Keratinocyte (primary cell): Measurements from ENCODE around the gene MYT1.

ENCODE experiments used
- EZH2 ChIP-seq: IDR thresholded peaks from one replicate; pipeline ENCODE4 v1.6.1; 2012; ENCODE audit warnings: inconsistent platforms, mild to moderate bottlenecking, low read length, moderate library complexity
- TF ChIP-seq, protein P1 (sequence below), 3 experiments: IDR thresholded peaks in 1 of 3; conservative IDR thresholded peaks in 1 of 3; optimal IDR thresholded peaks in 1 of 3; 2 replicates in 2 of 3; 3 replicates in 1 of 3; pipeline versions ENCODE3 to v1.5.1; 2011; ENCODE audit warnings: low read length in 3 of 3, mild to moderate bottlenecking in 3 of 3, moderate library complexity in 2 of 3, control low read depth in 1 of 3, inconsistent platforms in 1 of 3; ENCODE audit not compliant: insufficient read depth in 2 of 3; ENCODE audit errors: extremely low read depth in 1 of 3

DNA sequence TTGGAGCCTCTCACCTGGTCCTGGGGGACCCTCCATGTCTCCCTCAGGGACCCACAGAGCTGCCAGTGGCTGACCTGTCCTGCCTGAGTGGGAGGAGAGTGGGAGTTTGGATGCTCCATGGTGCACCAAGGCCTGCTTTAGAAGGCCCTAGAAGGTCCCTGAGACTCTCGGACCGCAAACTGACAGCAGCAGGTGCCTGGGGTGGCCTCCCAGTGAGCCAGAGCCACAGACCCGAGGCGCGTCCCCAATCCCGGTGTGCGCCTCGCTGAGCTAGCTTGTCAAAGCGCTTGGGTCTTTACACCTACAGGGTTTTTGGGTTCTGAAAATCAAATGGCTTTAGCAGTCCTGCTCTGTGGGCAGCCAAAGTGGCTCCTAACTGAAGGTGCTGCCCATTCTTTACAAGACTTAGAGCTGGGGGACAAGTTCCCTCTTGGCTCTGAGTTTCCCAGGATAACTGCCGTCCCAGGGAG is 4.9 kb downstream of the MYT1 start:
- TF ChIP-seq, protein P1, sequence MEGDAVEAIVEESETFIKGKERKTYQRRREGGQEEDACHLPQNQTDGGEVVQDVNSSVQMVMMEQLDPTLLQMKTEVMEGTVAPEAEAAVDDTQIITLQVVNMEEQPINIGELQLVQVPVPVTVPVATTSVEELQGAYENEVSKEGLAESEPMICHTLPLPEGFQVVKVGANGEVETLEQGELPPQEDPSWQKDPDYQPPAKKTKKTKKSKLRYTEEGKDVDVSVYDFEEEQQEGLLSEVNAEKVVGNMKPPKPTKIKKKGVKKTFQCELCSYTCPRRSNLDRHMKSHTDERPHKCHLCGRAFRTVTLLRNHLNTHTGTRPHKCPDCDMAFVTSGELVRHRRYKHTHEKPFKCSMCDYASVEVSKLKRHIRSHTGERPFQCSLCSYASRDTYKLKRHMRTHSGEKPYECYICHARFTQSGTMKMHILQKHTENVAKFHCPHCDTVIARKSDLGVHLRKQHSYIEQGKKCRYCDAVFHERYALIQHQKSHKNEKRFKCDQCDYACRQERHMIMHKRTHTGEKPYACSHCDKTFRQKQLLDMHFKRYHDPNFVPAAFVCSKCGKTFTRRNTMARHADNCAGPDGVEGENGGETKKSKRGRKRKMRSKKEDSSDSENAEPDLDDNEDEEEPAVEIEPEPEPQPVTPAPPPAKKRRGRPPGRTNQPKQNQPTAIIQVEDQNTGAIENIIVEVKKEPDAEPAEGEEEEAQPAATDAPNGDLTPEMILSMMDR (optimal IDR thresholded peaks at IDR 0.05 in 1 of 3, IDR thresholded peaks at IDR 0.05 in 1 of 3, conservative IDR thresholded peaks at IDR 0.05 in 1 of 3; ENCODE audit: extremely low read depth in 1 of 3, insufficient read depth in 2 of 3, low read length in 3 of 3): no peak
- no peak for TF ChIP-seq EZH2
